Measurements from ENCODE around the gene PPP1R9A.
"Not testable (repeated sequence)": the region's sequence is repeated elsewhere in the genome, so short reads cannot be mapped to it uniquely, and the experiment has no call there.

PPP1R9A gene

GRCh38 chr7:94975336-94975735 is 67.9 kb downstream of the PPP1R9A start:
- DNase-seq (ENCODE audit: low read depth in 2 of 2): no peak

GRCh38 chr7:94980418-94981142 is 73.2 kb downstream of the PPP1R9A start:
- DNase-seq (ENCODE audit: low read depth in 2 of 2): no peak

- DNase-seq (ENCODE audit: low read depth in 2 of 2): no peak
Observed at GRCh38 chr7:94995921-94996320, 88.5 kb downstream of the PPP1R9A start.

- no peak for DNase-seq (ENCODE audit: low read depth in 2 of 2)
Observed at GRCh38 chr7:94996369-94996768, 89.0 kb downstream of the PPP1R9A start.

GRCh38 chr7:94997547-94997946 is 90.2 kb downstream of the PPP1R9A start:
- DNase-seq (ENCODE audit: low read depth in 2 of 2): no peak

GRCh38 chr7:94998266-94999068 is 91.1 kb downstream of the PPP1R9A start:
- DNase-seq (ENCODE audit: low read depth in 2 of 2): no peak

GRCh38 chr7:94999069-94999351 is 91.6 kb downstream of the PPP1R9A start:
- no peak for DNase-seq (ENCODE audit: low read depth in 2 of 2)

GRCh38 chr7:94999601-95000000 is 92.2 kb downstream of the PPP1R9A start:
- DNase-seq (ENCODE audit: low read depth in 2 of 2): not testable (repeated sequence)

GRCh38 chr7:95001258-95001657 is 93.9 kb downstream of the PPP1R9A start:
- no peak for DNase-seq (ENCODE audit: low read depth in 2 of 2)

GRCh38 chr7:95001815-95002561 is 94.6 kb downstream of the PPP1R9A start:
- no peak for DNase-seq (ENCODE audit: low read depth in 2 of 2)

- DNase-seq (ENCODE audit: low read depth in 2 of 2): no peak
Observed at GRCh38 chr7:95002775-95003174, 95.4 kb downstream of the PPP1R9A start.

GRCh38 chr7:95004618-95005247 is 97.3 kb downstream of the PPP1R9A start:
- DNase-seq (ENCODE audit: low read depth in 2 of 2): no peak

GRCh38 chr7:95006010-95006409 is 98.6 kb downstream of the PPP1R9A start:
- DNase-seq (ENCODE audit: low read depth in 2 of 2): no peak

GRCh38 chr7:95008773-95009172 is 101.4 kb downstream of the PPP1R9A start:
- not testable (repeated sequence) for DNase-seq (ENCODE audit: low read depth in 2 of 2)

- DNase-seq (ENCODE audit: low read depth in 2 of 2): no peak
Observed at GRCh38 chr7:95011146-95011928, 103.9 kb downstream of the PPP1R9A start.

GRCh38 chr7:95011995-95012394 is 104.6 kb downstream of the PPP1R9A start:
- no peak for DNase-seq (ENCODE audit: low read depth in 2 of 2)

- DNase-seq (ENCODE audit: low read depth in 2 of 2): no peak
Observed at GRCh38 chr7:95018021-95018420, 110.6 kb downstream of the PPP1R9A start.

GRCh38 chr7:95026018-95026417 is 118.6 kb downstream of the PPP1R9A start:
- DNase-seq (ENCODE audit: low read depth in 2 of 2): no peak

- DNase-seq (ENCODE audit: low read depth in 2 of 2): no peak
Observed at GRCh38 chr7:95026421-95027072, 119.2 kb downstream of the PPP1R9A start.

- no peak for DNase-seq (ENCODE audit: low read depth in 2 of 2)
Observed at GRCh38 chr7:95027234-95027872, 120.0 kb downstream of the PPP1R9A start.
